Central memory CD8-positive, alpha-beta T cell (primary cell): ENCODE measurements around the gene PRKAA2.

Experiments
- ATAC-seq: fragments of 150-1000 bp; cut with Tn5 transposase; replicated peaks from 2 replicates; pipeline ENCODE4 v1.10.0; 2022; ENCODE audit warnings: mild to moderate bottlenecking, moderate FRiP score, moderate number of reproducible peaks; ENCODE audit not compliant: poor library complexity, severe bottlenecking; ENCODE audit errors: extremely low read depth
- DNase-seq, 2 donors: peaks; one replicate each; pipeline ENCODE4 v3.0.0; 2021; ENCODE audit warnings: low spot score in 2 of 2
- H3K27ac Mint-ChIP-seq: one replicate; pipeline ENCODE4 v1.8.0; 2022; ENCODE audit warnings: low read depth, mild to moderate bottlenecking, moderate library complexity, mixed read lengths
- H3K27me3 Mint-ChIP-seq: one replicate; pipeline ENCODE4 v1.8.0; 2022; ENCODE audit warnings: mixed read lengths
- H3K36me3 Mint-ChIP-seq: one replicate; pipeline ENCODE4 v1.8.0; 2022; ENCODE audit warnings: mild to moderate bottlenecking, moderate library complexity, mixed read lengths; ENCODE audit not compliant: insufficient read depth
- H3K4me1 Mint-ChIP-seq: one replicate; pipeline ENCODE4 v1.8.0; 2022; ENCODE audit warnings: mixed read lengths
- H3K4me3 Mint-ChIP-seq: one replicate; pipeline ENCODE4 v1.8.0; 2022; ENCODE audit warnings: mild to moderate bottlenecking, moderate library complexity, mixed read lengths
- H3K9me3 Mint-ChIP-seq: one replicate; pipeline ENCODE4 v1.8.0; 2022; ENCODE audit warnings: mixed read lengths

PRKAA2 gene

DNA sequence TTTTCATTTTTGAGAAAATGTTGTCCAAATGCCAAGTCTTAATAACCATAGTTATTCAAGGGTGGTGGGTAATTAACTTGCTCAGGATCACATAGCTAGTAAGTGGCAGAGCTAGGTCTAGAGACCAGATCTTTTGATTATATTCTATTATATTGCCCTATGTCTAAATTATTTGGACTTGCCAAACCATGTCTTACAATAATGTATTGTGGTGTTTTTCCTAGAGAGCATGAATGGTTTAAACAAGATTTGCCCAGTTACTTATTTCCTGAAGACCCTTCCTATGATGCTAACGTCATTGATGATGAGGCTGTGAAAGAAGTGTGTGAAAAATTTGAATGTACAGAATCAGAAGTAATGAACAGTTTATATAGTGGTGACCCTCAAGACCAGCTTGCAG is 58.6 kb downstream of the PRKAA2 start:
- DNase-seq, result no peak
- Mint-ChIP-seq H3K36me3 (no peaks in the 10 kb centered on the region), H3K4me3 (no peak overlapping the region), H3K9me3 (no peaks in the 10 kb centered on the region), H3K27ac (no peak overlapping the region), H3K27me3 (peaks cover 15% of the 10 kb centered on the region), H3K4me1 (no peaks in the 10 kb centered on the region)
- no peak for ATAC-seq

- no peak overlapping the region for H3K4me3 Mint-ChIP-seq
- ATAC-seq, result no peak
- no peaks in the 10 kb centered on the region for H3K4me1 Mint-ChIP-seq
- H3K9me3 Mint-ChIP-seq, result no peaks in the 10 kb centered on the region
- H3K36me3 Mint-ChIP-seq, result no peaks in the 10 kb centered on the region
- H3K27me3 Mint-ChIP-seq, result peaks cover 25% of the 10 kb centered on the region
- no peak for DNase-seq
- H3K27ac Mint-ChIP-seq, result no peak overlapping the region
Measured at GRCh38 chr1:56707379-56707778, 62.3 kb downstream of the PRKAA2 start.

DNA sequence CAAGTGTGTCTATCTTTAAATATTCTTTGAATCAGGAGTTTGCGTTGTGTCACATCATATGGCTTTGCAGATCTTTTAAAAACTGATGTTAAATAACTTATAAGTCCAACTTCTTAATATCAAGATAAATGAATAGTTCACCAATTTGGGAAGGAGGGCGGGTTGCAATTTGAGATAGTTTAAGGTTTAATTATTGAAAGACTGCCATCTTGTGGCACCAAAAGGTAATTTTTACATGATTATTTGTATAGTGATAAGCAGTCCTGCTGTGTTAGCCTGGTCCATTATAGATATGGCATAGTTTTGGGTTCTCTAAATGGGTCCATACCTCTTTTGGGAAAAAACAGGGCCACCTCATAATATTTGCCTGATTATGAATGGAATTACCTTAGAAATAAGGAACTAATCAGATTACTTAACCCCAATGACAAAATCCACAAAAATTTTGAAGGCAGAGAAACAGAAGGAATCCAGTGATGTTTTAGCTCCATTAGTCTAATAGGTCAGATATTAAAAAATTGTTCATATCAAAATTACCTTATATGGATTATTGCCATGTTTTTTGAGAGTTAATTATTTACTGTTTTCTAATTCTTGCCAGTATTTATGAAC is 64.3 kb downstream of the PRKAA2 start:
- Mint-ChIP-seq H3K27ac (no peak overlapping the region), H3K27me3 (peaks cover 25% of the 10 kb centered on the region), H3K9me3 (no peaks in the 10 kb centered on the region), H3K36me3 (no peaks in the 10 kb centered on the region), H3K4me3 (no peak overlapping the region), H3K4me1 (no peaks in the 10 kb centered on the region)
- DNase-seq (no peak), ATAC-seq (no peak)

- ATAC-seq, result no peak
- H3K27ac Mint-ChIP-seq, result no peak overlapping the region
Measured at GRCh38 chr1:56709995-56710394, 64.9 kb downstream of the PRKAA2 start.

GRCh38 chr1:56710646-56711045 is 65.5 kb downstream of the PRKAA2 start:
- no peak for ATAC-seq

More at GRCh38 chr1:56709995-56710394, 64.9 kb downstream of the PRKAA2 start:
- H3K27me3 Mint-ChIP-seq, result peaks cover 25% of the 10 kb centered on the region
- H3K36me3 Mint-ChIP-seq, result no peaks in the 10 kb centered on the region
- H3K4me3 Mint-ChIP-seq, result no peak overlapping the region
- H3K9me3 Mint-ChIP-seq, result no peaks in the 10 kb centered on the region
- H3K4me1 Mint-ChIP-seq, result no peaks in the 10 kb centered on the region
- no peak for DNase-seq

DNA sequence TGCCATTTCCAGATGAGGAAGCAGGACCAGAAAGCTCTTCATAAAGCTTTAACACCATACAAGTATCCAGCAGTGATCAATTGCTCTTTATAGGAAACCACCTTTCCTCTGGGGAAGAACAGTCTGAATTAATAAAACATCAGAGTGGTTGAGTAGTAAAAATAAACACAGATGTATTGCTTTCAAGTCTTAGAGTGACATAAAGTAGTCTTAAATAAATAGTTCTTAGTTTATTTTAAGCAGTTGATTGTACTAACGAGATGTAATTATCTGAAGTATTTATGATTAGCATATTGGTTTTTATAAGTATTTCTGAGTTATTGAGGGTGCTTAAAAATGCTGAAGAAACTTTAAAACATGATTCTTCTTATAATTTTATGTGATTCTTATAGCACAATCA is 67.0 kb downstream of the PRKAA2 start:
- Mint-ChIP-seq H3K4me1 (no peaks in the 10 kb centered on the region), H3K27me3 (peaks cover 22% of the 10 kb centered on the region), H3K9me3 (no peaks in the 10 kb centered on the region), H3K36me3 (no peaks in the 10 kb centered on the region), H3K4me3 (no peak overlapping the region), H3K27ac (no peak overlapping the region)
- no peak for ATAC-seq
- DNase-seq, result no peak

More at GRCh38 chr1:56710646-56711045, 65.5 kb downstream of the PRKAA2 start:
- H3K4me3 Mint-ChIP-seq, result no peak overlapping the region
- no peak overlapping the region for H3K27ac Mint-ChIP-seq
- DNase-seq, result no peak
- H3K27me3 Mint-ChIP-seq, result peaks cover 25% of the 10 kb centered on the region
- H3K4me1 Mint-ChIP-seq, result no peaks in the 10 kb centered on the region
- no peaks in the 10 kb centered on the region for H3K36me3 Mint-ChIP-seq
- H3K9me3 Mint-ChIP-seq, result no peaks in the 10 kb centered on the region

DNA sequence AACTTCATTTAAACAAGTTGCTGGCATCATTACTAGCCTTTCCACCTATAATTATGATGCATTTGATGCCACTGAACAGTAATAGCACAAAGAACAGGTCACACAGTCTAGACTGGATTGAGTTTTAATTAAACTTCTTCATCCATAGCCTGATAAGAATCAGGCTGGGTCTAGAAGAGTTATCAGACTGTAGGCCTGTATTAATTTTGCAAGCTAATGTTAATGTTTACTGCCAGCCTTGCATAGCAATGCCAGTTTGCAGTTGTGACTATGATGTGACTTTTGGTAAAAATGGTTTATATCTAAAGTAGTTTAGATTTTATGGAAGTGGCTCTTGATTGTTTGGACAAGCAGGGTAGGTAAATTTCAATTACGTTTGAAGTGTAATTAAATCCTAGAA is 68.0 kb downstream of the PRKAA2 start:
- Mint-ChIP-seq H3K4me1 (no peaks in the 10 kb centered on the region), H3K27ac (no peak overlapping the region), H3K36me3 (no peaks in the 10 kb centered on the region), H3K27me3 (peaks cover 19% of the 10 kb centered on the region), H3K4me3 (no peak overlapping the region), H3K9me3 (no peaks in the 10 kb centered on the region)
- ATAC-seq, result no peak
- DNase-seq, result no peak

GRCh38 chr1:56715156-56715555 is 70.0 kb downstream of the PRKAA2 start:
- Mint-ChIP-seq H3K27ac (no peak overlapping the region), H3K36me3 (no peaks in the 10 kb centered on the region), H3K9me3 (no peaks in the 10 kb centered on the region), H3K27me3 (peaks cover 8% of the 10 kb centered on the region), H3K4me3 (no peak overlapping the region), H3K4me1 (no peaks in the 10 kb centered on the region)
- no peak for DNase-seq
- no peak for ATAC-seq

DNA sequence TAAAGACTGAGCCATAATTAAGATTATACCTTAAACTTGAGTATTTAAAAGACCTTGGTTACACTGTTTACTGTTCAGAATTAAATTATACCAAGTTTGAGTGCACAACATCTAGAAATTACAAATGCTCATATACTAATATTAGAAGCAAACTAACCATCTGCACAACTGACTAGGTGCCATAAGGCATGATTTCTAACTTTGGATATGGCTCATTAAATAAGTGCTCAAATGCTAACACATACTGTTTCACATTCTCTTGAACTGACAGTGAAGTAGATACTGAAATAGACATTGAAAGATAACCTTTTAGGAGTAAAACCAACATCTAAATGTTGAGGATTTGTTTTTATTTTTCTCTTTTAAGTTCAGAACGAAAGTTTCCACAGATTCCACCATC is 74.1 kb downstream of the PRKAA2 start:
- no peak for ATAC-seq
- no peaks in the 10 kb centered on the region for H3K36me3 Mint-ChIP-seq
- no peaks in the 10 kb centered on the region for H3K9me3 Mint-ChIP-seq
- DNase-seq, result no peak
- no peak overlapping the region for H3K27ac Mint-ChIP-seq
- H3K4me3 Mint-ChIP-seq, result no peak overlapping the region
- peaks cover 15% of the 10 kb centered on the region for H3K27me3 Mint-ChIP-seq
- no peaks in the 10 kb centered on the region for H3K4me1 Mint-ChIP-seq

DNA sequence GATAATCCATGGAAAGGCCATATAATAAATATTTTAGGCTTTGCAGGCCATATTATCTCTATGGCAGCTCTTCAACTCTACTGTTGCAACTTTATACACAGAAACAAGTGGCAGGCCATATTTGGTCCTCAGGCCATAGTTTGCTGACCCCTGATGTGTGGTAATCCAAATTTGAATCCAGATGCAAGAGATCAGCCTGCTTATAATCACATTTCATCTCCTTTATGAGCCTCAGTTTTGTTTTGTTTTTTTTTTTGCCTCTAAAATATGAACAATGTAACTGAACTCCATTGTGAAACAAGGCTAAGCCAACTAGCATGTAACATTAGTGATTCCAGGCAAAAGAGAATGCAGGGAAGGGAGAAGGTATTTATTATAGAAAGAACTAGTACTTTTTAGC is 81.6 kb downstream of the PRKAA2 start:
- H3K36me3 Mint-ChIP-seq, result no peaks in the 10 kb centered on the region
- peaks cover 39% of the 10 kb centered on the region for H3K27me3 Mint-ChIP-seq
- no peaks in the 10 kb centered on the region for H3K4me1 Mint-ChIP-seq
- H3K27ac Mint-ChIP-seq, result no peak overlapping the region
- ATAC-seq (no peak), DNase-seq (no peak)
- H3K9me3 Mint-ChIP-seq, result peaks cover 8% of the 10 kb centered on the region
- no peak overlapping the region for H3K4me3 Mint-ChIP-seq

GRCh38 chr1:56728964-56729363 is 83.8 kb downstream of the PRKAA2 start:
- DNase-seq (no peak), ATAC-seq (no peak)
- Mint-ChIP-seq H3K4me1 (no peaks in the 10 kb centered on the region), H3K36me3 (no peaks in the 10 kb centered on the region), H3K27me3 (peaks cover 38% of the 10 kb centered on the region), H3K27ac (no peak overlapping the region), H3K9me3 (peaks cover 9% of the 10 kb centered on the region), H3K4me3 (no peak overlapping the region)

GRCh38 chr1:56745231-56745630 is 100.1 kb downstream of the PRKAA2 start:
- DNase-seq, result no peak
- Mint-ChIP-seq H3K36me3 (no peaks in the 10 kb centered on the region), H3K27me3 (no peaks in the 10 kb centered on the region), H3K27ac (no peak overlapping the region), H3K4me3 (no peak overlapping the region), H3K4me1 (no peaks in the 10 kb centered on the region), H3K9me3 (no peaks in the 10 kb centered on the region)
- no peak for ATAC-seq

DNA sequence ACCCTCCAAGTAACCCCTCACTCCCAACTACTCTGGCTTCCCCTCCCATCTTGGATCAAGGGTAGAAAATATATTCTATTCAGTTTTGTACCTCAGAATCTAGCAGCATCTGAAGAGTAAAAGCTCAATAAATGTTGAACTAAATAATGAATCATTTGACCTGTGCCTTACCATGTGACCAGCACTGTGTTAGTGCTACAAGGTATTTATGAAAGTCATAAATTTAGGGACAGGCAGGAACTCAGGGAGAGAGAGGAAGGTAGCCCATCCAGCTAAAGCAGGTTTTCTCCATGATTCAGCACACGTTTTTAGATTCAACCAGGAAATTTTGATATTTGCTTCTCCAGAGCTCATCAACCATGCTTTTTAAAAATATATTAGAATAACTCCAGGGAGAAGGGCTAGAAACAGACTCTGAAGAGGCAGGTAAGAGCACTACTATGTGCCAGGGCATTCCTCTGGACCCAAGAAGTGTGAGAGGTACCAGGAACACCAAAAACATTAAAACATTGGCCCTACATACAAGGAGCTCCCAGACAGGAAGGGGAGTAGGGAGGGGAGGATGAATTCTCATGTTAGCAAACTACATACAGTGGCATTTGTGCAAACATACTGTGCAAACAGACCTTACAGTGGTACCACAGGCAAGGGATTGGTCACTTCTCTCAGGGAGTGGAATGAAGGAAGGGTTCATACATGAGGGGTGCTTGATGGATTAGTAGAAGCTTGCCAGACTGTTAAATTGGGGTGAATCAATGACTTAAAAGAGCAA is 109.8 kb downstream of the PRKAA2 start:
- Mint-ChIP-seq H3K27ac (no peak overlapping the region), H3K27me3 (peaks cover 30% of the 10 kb centered on the region), H3K36me3 (no peaks in the 10 kb centered on the region), H3K4me1 (no peaks in the 10 kb centered on the region), H3K4me3 (no peak overlapping the region), H3K9me3 (no peaks in the 10 kb centered on the region)
- DNase-seq, result no peak
- ATAC-seq, result no peak
